ENCODE measurements around the gene TMPRSS9. TPM values are rescaled to one million over a fixed set of nuclear protein-coding genes. Genes with fewer than 3 reads are reported as not detected.
A peak's percentile ranks its signal among the peaks of the same experiment; 100 is the strongest.

TMPRSS9 gene
- total and polyA plus RNA-seq, 8 donors, result 1.1 TPM; not detected in 7

- Histone ChIP-seq H3K27ac (no peak overlapping the region), H3K4me3 (no peak overlapping the region), H3K4me1 (peaks cover 0 to 7% (median 5%) of the 10 kb centered on the region in 4 donors), H3K27me3 (peaks cover 0 to 50% (median 0%) of the 10 kb centered on the region in 3 donors), H3K9me3 (peaks cover 0 to 23% (median 13%) of the 10 kb centered on the region in 4 donors), H3K36me3 (no peaks in the 10 kb centered on the region)
- TF ChIP-seq POLR2AphosphoS5 (IDR thresholded peaks at IDR 0.05) (no peak), EP300 (IDR thresholded peaks at IDR 0.05) (no peak), POLR2A (IDR thresholded peaks at IDR 0.05) (no peak)
- DNase-seq, result no peak
- 84 to 92% (median 88%) methylated on average over 13 of the region's 13 CpGs for WGBS, 5 donors
- intact Hi-C loops (cut with DNase I; ENCODE audit: low total_unique reads), result no loop called here
Observed at GRCh38 chr19:2382530-2383222, 22.6 kb downstream of the TMPRSS9 start.

DNA sequence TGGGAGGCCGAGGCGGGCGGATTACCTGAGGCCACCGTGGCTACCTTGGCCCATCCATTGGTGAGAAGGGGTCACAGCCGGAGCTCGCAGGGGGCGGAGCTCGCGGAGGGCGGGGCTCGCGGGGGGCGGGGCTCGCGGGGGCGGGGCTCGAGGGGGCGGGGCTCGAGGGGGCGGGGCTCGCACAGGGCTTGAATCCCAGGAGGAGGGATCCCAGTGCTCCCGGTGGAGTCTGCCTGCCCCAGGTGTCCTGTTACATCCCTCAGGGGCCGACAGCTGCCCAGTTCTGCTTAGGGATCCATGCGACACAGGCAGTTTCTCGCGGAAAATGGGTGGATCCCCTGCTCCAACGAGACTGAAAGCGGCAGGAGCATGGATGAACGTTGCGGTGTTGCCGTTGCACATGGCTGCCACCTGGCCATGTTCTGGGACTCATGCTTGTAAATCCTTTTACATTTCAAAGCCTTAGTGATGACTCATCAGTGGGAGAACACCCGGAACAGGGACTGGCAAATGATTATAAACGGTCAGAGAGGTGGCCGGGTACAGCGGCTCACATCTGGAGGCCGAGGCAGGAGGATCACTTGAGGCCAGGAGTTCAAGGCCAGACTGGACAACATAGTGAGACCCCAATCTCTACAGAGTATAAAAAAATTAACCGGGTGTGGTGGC is 25.1 kb downstream of the TMPRSS9 start:
- peaks cover 0 to 57% (median 0%) of the 10 kb centered on the region in 3 donors for H3K27me3 ChIP-seq
- peak in 1 of 2 donors; percentile 54 for DNase-seq
- intact Hi-C loops (cut with DNase I; ENCODE audit: low total_unique reads), result no loop called here
- H3K4me1 ChIP-seq, result peaks cover 0 to 7% (median 5%) of the 10 kb centered on the region in 4 donors
- no peak overlapping the region for H3K27ac ChIP-seq
- H3K36me3 ChIP-seq, result no peaks in the 10 kb centered on the region
- H3K4me3 ChIP-seq, result no peak overlapping the region
- H3K9me3 ChIP-seq, result peaks cover 0 to 9% (median 8%) of the 10 kb centered on the region in 4 donors
- 18 to 41% (median 22%) methylated on average over 19 to 37 of the region's 37 CpGs for WGBS, 5 donors
- TF ChIP-seq, protein P1, sequence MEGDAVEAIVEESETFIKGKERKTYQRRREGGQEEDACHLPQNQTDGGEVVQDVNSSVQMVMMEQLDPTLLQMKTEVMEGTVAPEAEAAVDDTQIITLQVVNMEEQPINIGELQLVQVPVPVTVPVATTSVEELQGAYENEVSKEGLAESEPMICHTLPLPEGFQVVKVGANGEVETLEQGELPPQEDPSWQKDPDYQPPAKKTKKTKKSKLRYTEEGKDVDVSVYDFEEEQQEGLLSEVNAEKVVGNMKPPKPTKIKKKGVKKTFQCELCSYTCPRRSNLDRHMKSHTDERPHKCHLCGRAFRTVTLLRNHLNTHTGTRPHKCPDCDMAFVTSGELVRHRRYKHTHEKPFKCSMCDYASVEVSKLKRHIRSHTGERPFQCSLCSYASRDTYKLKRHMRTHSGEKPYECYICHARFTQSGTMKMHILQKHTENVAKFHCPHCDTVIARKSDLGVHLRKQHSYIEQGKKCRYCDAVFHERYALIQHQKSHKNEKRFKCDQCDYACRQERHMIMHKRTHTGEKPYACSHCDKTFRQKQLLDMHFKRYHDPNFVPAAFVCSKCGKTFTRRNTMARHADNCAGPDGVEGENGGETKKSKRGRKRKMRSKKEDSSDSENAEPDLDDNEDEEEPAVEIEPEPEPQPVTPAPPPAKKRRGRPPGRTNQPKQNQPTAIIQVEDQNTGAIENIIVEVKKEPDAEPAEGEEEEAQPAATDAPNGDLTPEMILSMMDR (IDR thresholded peaks at IDR 0.05), result no peak
- TF ChIP-seq EP300 (IDR thresholded peaks at IDR 0.05), result no peak
- no peak for TF ChIP-seq POLR2A (IDR thresholded peaks at IDR 0.05)
- no peak for TF ChIP-seq POLR2AphosphoS5 (IDR thresholded peaks at IDR 0.05)

GRCh38 chr19:2387367-2388288 is 27.6 kb downstream of the TMPRSS9 start:
- DNase-seq, result no peak
- no peak overlapping the region for H3K27ac ChIP-seq
- no peak overlapping the region for H3K4me3 ChIP-seq
- intact Hi-C loops (cut with DNase I; ENCODE audit: low total_unique reads), result no loop called here
- H3K4me1 ChIP-seq, result peaks cover 0 to 7% (median 5%) of the 10 kb centered on the region in 4 donors
- TF ChIP-seq EP300 (IDR thresholded peaks at IDR 0.05) (no peak), POLR2A (IDR thresholded peaks at IDR 0.05) (no peak), POLR2AphosphoS5 (IDR thresholded peaks at IDR 0.05) (no peak)
- TF ChIP-seq, protein P1 (IDR thresholded peaks at IDR 0.05), result no peak
- no peaks in the 10 kb centered on the region for H3K36me3 ChIP-seq
- no peaks in the 10 kb centered on the region for H3K9me3 ChIP-seq
- peaks cover 0 to 46% (median 0%) of the 10 kb centered on the region in 3 donors for H3K27me3 ChIP-seq
- 74 to 82% (median 77%) methylated on average over 20 of the region's 20 CpGs for WGBS, 5 donors

GRCh38 chr19:2389594-2389993 is 29.5 kb downstream of the TMPRSS9 start:
- intact Hi-C loops (cut with DNase I; ENCODE audit: low total_unique reads), result no loop called here
- Histone ChIP-seq H3K4me3 (no peak overlapping the region), H3K9me3 (no peaks in the 10 kb centered on the region), H3K27ac (no peak overlapping the region), H3K27me3 (peaks cover 0 to 45% (median 0%) of the 10 kb centered on the region in 3 donors), H3K4me1 (peaks cover 0 to 7% (median 5%) of the 10 kb centered on the region in 4 donors), H3K36me3 (no peaks in the 10 kb centered on the region)
- no peak for DNase-seq
- 81 to 90% (median 86%) methylated on average over 20 to 21 of the region's 21 CpGs for WGBS, 5 donors
- TF ChIP-seq POLR2A (IDR thresholded peaks at IDR 0.05), result no peak
- TF ChIP-seq, protein P1 (IDR thresholded peaks at IDR 0.05), result no peak
- TF ChIP-seq EP300 (IDR thresholded peaks at IDR 0.05), result no peak
- no peak for TF ChIP-seq POLR2AphosphoS5 (IDR thresholded peaks at IDR 0.05)
